Endothelial cell of umbilical vein (primary cell): ENCODE data around the gene HRK. TPM values are rescaled to one million over a fixed set of nuclear protein-coding genes. Genes with fewer than 3 reads are reported as not detected.

Experiments used
- BruUV-seq: library from RNA; stranded (reverse); fragments of 400-500 nt; replicated peaks from 2 replicates; lab custom pipeline; 2021; lab: Mats Ljungman, UMichigan
- CTCF ChIA-PET: fragments of 300-600, 350-600 bp; sonication (Branson Sonifier 250); formaldehyde crosslinking; loops from one replicate; lab custom pipeline; 2021; ENCODE audit warnings: antibody characterized with exemption, inconsistent platforms; lab: Charles Lee
- POLR2A ChIA-PET: fragments of 300-600, 350-600 bp; sonication (Branson Sonifier 250); formaldehyde crosslinking; loops from one replicate; lab custom pipeline; 2021; ENCODE audit warnings: antibody characterized with exemption, inconsistent platforms; lab: Charles Lee
- DNase-seq: peaks from one replicate; pipeline ENCODE4 v3.0.0-alpha.2; 2011; ENCODE audit warnings: low read depth, low spot score
- FAIRE-seq: peaks from 2 replicates; lab custom pipeline; 2011; peaks lifted over from hg19 to GRCh38; lab: Jason Lieb, UNC
- H2AFZ ChIP-seq: 2 replicates; pipeline ENCODE4 v1.6.0; 2012; ENCODE audit warnings: low read depth, low read length, control low read depth, inconsistent platforms
- H3K27ac ChIP-seq: 2 replicates; pipeline ENCODE4 v1.5.1; 2011; ENCODE audit warnings: low read depth, mild to moderate bottlenecking, control low read depth, low read length, moderate library complexity; ENCODE audit not compliant: insufficient read depth
- H3K27me3 ChIP-seq, 2 experiments: 2 replicates each; pipeline versions ENCODE4 v1.6.0 to v1.6.1; 2011; ENCODE audit warnings: low read length in 2 of 2, mixed read lengths in 1 of 2; ENCODE audit not compliant: control insufficient read depth in 2 of 2, insufficient read depth in 2 of 2
- H3K36me3 ChIP-seq, 2 experiments: 2 replicates in 1 of 2; 3 replicates in 1 of 2; pipeline ENCODE4 v1.5.1; 2011; ENCODE audit warnings: low read length in 2 of 2, mild to moderate bottlenecking in 1 of 2, moderate library complexity in 1 of 2; ENCODE audit not compliant: control insufficient read depth in 2 of 2, insufficient read depth in 2 of 2; ENCODE audit errors: extremely low read depth in 1 of 2
- H3K4me1 ChIP-seq: 3 replicates; pipeline ENCODE4 v1.5.1; 2011; ENCODE audit warnings: mild to moderate bottlenecking, low read length; ENCODE audit not compliant: control insufficient read depth, insufficient read depth; ENCODE audit errors: extremely low read depth
- H3K4me2 ChIP-seq: 2 replicates; pipeline ENCODE4 v1.6.1; 2011; ENCODE audit warnings: low read length, control low read depth, mixed read lengths; ENCODE audit not compliant: insufficient read depth
- H3K4me3 ChIP-seq, 3 experiments: fragments of 200-600 bp in 1 of 3; sonication (generic), shearing (Covaris generic) in 1 of 3; replicated peaks in 1 of 3; 2 replicates each; pipeline ENCODE4 v1.5.1; 2011 to 2016; ENCODE audit warnings: control low read depth in 3 of 3, low read length in 3 of 3, mild to moderate bottlenecking in 2 of 3, inconsistent platforms in 1 of 3, low read depth in 1 of 3, moderate library complexity in 1 of 3; ENCODE audit not compliant: insufficient read depth in 1 of 3
- H3K79me2 ChIP-seq: 2 replicates; pipeline ENCODE4 v1.6.0; 2012; ENCODE audit warnings: low read length, inconsistent platforms; ENCODE audit not compliant: control insufficient read depth, insufficient read depth
- H3K9ac ChIP-seq: replicated peaks from 2 replicates; pipeline ENCODE3; 2011; ENCODE audit warnings: low read length, control low read depth; ENCODE audit not compliant: insufficient read depth; ENCODE audit errors: extremely low read depth
- H3K9me1 ChIP-seq: replicated peaks from 3 replicates; pipeline ENCODE4 v1.6.0; 2011; ENCODE audit warnings: mild to moderate bottlenecking, low read length; ENCODE audit not compliant: control insufficient read depth, insufficient read depth; ENCODE audit errors: extremely low read depth
- H3K9me3 ChIP-seq: replicated peaks from 2 replicates; pipeline ENCODE4 v1.5.1; 2012; ENCODE audit warnings: low read length, inconsistent platforms; ENCODE audit not compliant: control insufficient read depth, insufficient read depth
- H4K20me1 ChIP-seq: replicated peaks from 2 replicates; pipeline ENCODE3; 2011; ENCODE audit warnings: mild to moderate bottlenecking, low read length; ENCODE audit not compliant: control insufficient read depth, insufficient read depth; ENCODE audit errors: extremely low read depth
- EZH2 ChIP-seq: IDR thresholded peaks from 2 replicates; pipeline ENCODE4 v1.6.1; 2012; ENCODE audit warnings: borderline replicate concordance, low read depth, mild to moderate bottlenecking, moderate library complexity, low read length, inconsistent platforms; ENCODE audit not compliant: severe bottlenecking
- FOS ChIP-seq: IDR thresholded peaks from 2 replicates; pipeline ENCODE4 v1.6.1; 2011; ENCODE audit warnings: mild to moderate bottlenecking, low read length, moderate library complexity, borderline replicate concordance; ENCODE audit not compliant: insufficient read depth
- GATA2 ChIP-seq: IDR thresholded peaks from 2 replicates; pipeline ENCODE4 v1.7.0; 2011; ENCODE audit warnings: low read depth, mild to moderate bottlenecking, moderate library complexity, mixed read lengths, low read length; ENCODE audit not compliant: insufficient read length, insufficient read depth
- JUN ChIP-seq: IDR thresholded peaks from 2 replicates; pipeline ENCODE4 v1.6.1; 2011; ENCODE audit warnings: borderline replicate concordance, low read depth; ENCODE audit not compliant: insufficient read length, insufficient read depth
- MYC ChIP-seq: IDR thresholded peaks from one replicate; pipeline ENCODE4 v1.6.1; 2011; ENCODE audit warnings: mild to moderate bottlenecking, low read depth, low read length
- POLR2A ChIP-seq: IDR thresholded peaks from 2 replicates; pipeline ENCODE4 v1.6.1; 2012; ENCODE audit warnings: low read depth, mild to moderate bottlenecking, control low read depth, low read length
- POLR2AphosphoS5 ChIP-seq: IDR thresholded peaks from 2 replicates; pipeline ENCODE4 v1.6.1; 2012; ENCODE audit warnings: low read depth, mild to moderate bottlenecking, control low read depth, low read length, moderate library complexity; ENCODE audit not compliant: insufficient read depth
- dilution Hi-C: fragments of 300-500 bp; cut with MboI; formaldehyde crosslinking; loops from one replicate; pipeline ENCODE4 v1.15.0; 2019; ENCODE audit warnings: low sequenced_read_pairs; ENCODE audit not compliant: extremely low pct_ligation_motif_present
- intact Hi-C: fragments of 100-400 bp; cut with micrococcal nuclease; formaldehyde crosslinking; loops from one replicate; pipeline ENCODE4 v1.10.0; 2022
- polyA plus RNA-seq, 4 experiments: library from polyadenylated mRNA; depleted of rRNA in 3 of 4; stranded (reverse) in 3 of 4; unstranded in 1 of 4; fragments of >200 nt; gene quantifications; 2 replicates each; pipeline versions ENCODE4 v1.2.1 to v1.2.3, GENCODE V29; 2011 to 2012; ENCODE audit warnings: missing spikeins in 1 of 4
- total RNA-seq: library from RNA; stranded (reverse); gene quantifications from 2 replicates; pipeline ENCODE4 v1.2.3, GENCODE V29; 2021
- TF ChIP-seq, protein P1 (sequence below): IDR thresholded peaks from 2 replicates; pipeline ENCODE4 v1.6.1; 2011; ENCODE audit not compliant: insufficient read depth, insufficient read length
- TF ChIP-seq, protein P2 (sequence below), 2 donors: IDR thresholded peaks; 1 replicate in 1 of 2; 2 replicates in 1 of 2; pipeline ENCODE4 v1.5.1; 2011; ENCODE audit warnings: low read length in 2 of 2, mild to moderate bottlenecking in 2 of 2, moderate library complexity in 2 of 2, control low read depth in 1 of 2, inconsistent platforms in 1 of 2, low read depth in 1 of 2; ENCODE audit not compliant: insufficient read depth in 1 of 2; ENCODE audit errors: extremely low read depth in 1 of 2

The HRK gene
- total and polyA plus RNA-seq, 2 donors (not counting 3 experiments of a cell fraction or from before 2014, with no cell fraction given) = not detected

DNA sequence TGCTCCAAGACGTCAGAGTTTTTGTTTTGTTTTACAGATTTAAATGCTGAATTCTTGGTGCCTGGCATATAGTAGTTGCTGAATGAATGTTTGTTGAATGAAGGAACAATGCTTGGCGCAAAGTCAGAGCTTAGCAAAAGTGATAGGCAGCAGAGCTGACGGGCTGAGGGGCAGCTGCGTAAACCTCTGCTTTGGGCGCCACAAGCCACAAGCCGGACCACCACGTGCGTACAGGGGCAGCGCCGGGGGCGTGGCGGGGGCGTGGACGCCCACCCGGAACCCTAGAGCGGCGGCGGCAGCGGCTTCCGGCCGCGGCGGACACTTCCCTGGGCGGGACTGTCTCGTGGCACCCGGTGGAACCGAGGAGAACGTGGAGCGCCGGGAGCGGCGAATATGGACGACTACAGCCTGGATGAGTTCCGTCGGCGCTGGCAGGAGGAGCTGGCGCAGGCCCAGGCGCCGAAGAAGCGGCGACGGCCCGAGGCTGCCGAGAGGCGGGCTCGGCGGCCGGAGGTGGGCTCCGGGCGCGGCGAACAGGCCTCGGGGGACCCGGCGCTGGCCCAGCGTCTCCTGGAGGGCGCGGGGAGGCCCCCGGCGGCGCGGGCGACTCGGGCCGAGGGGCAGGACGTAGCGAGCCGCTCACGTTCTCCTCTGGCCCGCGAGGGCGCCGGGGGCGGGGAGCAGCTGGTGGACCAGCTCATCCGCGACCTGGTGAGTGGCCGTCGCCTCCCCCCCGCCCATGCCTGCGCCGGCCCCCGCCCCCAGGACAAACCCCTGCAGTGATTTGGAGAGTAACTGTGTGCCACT is 29.6 kb upstream of the HRK start, which contains the start of gene FBXW8:
Gene FBXW8, plus strand, starts transcription at position 306 of the 807 bp plus-strand sequence. Its CDS starts 88 bp downstream, at position 394.
- H4K20me1 ChIP-seq = no peaks in the 10 kb centered on the region
- no peaks in the 10 kb centered on the region for H3K9me1 ChIP-seq
- peak; percentile 88 for FAIRE-seq
- dilution Hi-C loops = no loop called here
- H3K4me2 ChIP-seq = peak within 1 kb of the TSS; percentile 94
- intact Hi-C loops = loop anchor here (2.0 to 10.0 kb wide), 4 partner anchors 92 to 244 kb away; partner anchors contain the start of genes RNFT2 and SPRING1
- TSS peak; percentile 50 for BruUV-seq
- peak within 1 kb of the TSS; percentile 53 for H3K27ac ChIP-seq
- H3K4me1 ChIP-seq = peaks cover 5% of the 10 kb centered on the region
- H3K79me2 ChIP-seq = peaks cover 32% of the 10 kb centered on the region
- CTCF ChIA-PET = interaction anchor here (0.6 to 1.2 kb wide), 5 partner anchors 13 to 225 kb away, joined by 3 to 5 read pairs (median 3); no protein-coding TSS in a partner anchor
- peak; percentile 80 for DNase-seq
- peak within 1 kb of the TSS; percentile 90 for H3K9ac ChIP-seq
- POLR2A ChIA-PET = interaction anchor here (1.1 kb wide), 1 partner anchor 33 kb away, joined by 3 read pairs; no protein-coding TSS in a partner anchor
- H3K36me3 ChIP-seq = no peaks in the 10 kb centered on the region
- no peaks in the 10 kb centered on the region for H3K9me3 ChIP-seq
- TF ChIP-seq JUN (no peak), MYC (peak; percentile 80), POLR2A (peak; percentile 58), POLR2AphosphoS5 (peak; percentile 78)
- TF ChIP-seq, protein P1, sequence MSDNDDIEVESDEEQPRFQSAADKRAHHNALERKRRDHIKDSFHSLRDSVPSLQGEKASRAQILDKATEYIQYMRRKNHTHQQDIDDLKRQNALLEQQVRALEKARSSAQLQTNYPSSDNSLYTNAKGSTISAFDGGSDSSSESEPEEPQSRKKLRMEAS = peak; percentile 94
- H2AFZ ChIP-seq = peak within 1 kb of the TSS; percentile 95
- peaks cover 8 to 11% of the 10 kb centered on the region in 2 experiments for H3K27me3 ChIP-seq
- peak within 1 kb of the TSS; percentile 43 to 75 (median 67) for H3K4me3 ChIP-seq

DNA sequence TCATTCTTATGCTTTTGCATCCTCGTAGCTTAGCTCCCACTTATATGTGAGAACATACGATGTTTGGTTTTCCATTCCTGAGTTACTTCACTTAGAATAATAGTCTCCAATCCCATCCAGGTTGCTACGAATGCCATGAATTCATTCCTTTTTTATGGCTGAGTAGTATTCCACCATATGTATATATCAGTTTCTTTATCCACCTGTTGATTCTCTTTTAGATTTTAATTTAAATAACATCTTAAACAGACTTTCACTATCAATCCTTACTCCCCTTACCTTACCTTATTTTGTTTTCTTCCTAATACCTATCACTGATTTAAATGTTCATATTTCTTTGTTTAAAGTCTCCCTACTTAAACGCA is 29.0 kb upstream of the HRK start:
- Histone ChIP-seq H2AFZ (peak overlapping the region; percentile 95), H3K36me3 (no peaks in the 10 kb centered on the region), H3K79me2 (peaks cover 29% of the 10 kb centered on the region), H3K4me2 (peak overlapping the region; percentile 82), H3K4me1 (peaks cover 5% of the 10 kb centered on the region), H3K27ac (no peak overlapping the region), H3K4me3 (peak overlapping the region; percentile 43 to 75 (median 67)), H3K27me3 (peaks cover 8 to 11% of the 10 kb centered on the region in 2 experiments), H3K9me3 (no peaks in the 10 kb centered on the region), H3K9ac (peak overlapping the region; percentile 90), H3K9me1 (no peaks in the 10 kb centered on the region), H4K20me1 (no peaks in the 10 kb centered on the region)
- no TSS peak for BruUV-seq
- dilution Hi-C loops = no loop called here
- DNase-seq (no peak), FAIRE-seq (no peak)
- POLR2A ChIA-PET = no interaction called here
- TF ChIP-seq EZH2 = no peak
- no peak for TF ChIP-seq POLR2A
- TF ChIP-seq FOS = no peak
- TF ChIP-seq POLR2AphosphoS5 = no peak
- TF ChIP-seq GATA2 = no peak
- no peak for TF ChIP-seq MYC
- TF ChIP-seq, protein P2, sequence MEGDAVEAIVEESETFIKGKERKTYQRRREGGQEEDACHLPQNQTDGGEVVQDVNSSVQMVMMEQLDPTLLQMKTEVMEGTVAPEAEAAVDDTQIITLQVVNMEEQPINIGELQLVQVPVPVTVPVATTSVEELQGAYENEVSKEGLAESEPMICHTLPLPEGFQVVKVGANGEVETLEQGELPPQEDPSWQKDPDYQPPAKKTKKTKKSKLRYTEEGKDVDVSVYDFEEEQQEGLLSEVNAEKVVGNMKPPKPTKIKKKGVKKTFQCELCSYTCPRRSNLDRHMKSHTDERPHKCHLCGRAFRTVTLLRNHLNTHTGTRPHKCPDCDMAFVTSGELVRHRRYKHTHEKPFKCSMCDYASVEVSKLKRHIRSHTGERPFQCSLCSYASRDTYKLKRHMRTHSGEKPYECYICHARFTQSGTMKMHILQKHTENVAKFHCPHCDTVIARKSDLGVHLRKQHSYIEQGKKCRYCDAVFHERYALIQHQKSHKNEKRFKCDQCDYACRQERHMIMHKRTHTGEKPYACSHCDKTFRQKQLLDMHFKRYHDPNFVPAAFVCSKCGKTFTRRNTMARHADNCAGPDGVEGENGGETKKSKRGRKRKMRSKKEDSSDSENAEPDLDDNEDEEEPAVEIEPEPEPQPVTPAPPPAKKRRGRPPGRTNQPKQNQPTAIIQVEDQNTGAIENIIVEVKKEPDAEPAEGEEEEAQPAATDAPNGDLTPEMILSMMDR (IDR thresholded peaks at IDR 0.05; ENCODE audit: extremely low read depth in 1 of 2, insufficient read depth in 1 of 2, low read depth in 1 of 2, low read length in 2 of 2) = no peak
- no peak for TF ChIP-seq JUN
- CTCF ChIA-PET = interaction anchor here (0.6 to 1.2 kb wide), 3 partner anchors 14 to 207 kb away, joined by 3 to 5 read pairs (median 3); no protein-coding TSS in a partner anchor
- intact Hi-C loops = loop anchor here (2.0 to 10.0 kb wide), 4 partner anchors 91 to 245 kb away; partner anchors contain the start of genes RNFT2 and SPRING1
